ENCODE data around the gene PFN4.

The PFN4 gene

DNA sequence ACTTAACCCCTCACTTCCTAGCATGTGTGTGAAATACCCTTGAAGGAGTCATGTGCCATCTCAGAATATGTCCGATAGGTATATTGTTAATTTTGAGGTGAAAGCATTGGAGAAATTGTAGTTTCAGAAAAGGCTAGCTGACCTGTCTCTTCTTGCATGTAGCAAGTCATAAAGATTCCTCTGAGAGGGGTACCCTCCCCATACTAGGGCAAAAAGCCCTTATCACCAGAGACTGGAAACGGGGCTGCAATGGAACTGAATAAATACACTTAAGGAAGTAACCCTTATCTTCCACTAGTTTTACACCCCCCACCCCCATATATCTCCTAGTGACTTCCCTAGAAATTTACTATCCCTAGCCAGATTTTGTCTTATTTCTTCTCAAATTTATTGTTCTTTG lies 45.3 kb downstream of the PFN4 start:
- DNase-seq (ENCODE audit: low read depth, low spot score), result no peak

DNA sequence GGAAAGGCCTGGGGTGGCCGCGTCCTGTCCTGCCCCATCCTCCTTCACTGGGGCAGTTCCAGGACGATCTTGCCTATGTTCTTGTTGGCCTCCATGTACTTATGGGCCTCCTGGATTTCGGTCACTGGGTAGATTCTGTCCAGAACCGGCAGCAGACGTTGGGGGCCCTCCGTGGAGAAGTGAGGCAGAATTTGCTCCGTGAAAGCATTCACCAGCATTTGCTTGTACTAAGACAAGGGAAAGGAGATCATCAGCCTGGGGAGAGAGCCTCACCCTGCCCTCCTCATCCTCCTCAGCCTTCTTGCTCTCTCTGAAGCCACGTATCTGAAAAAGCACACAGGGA lies 45.6 kb downstream of the PFN4 start:
- no peak for DNase-seq (ENCODE audit: low read depth, low spot score)

DNA sequence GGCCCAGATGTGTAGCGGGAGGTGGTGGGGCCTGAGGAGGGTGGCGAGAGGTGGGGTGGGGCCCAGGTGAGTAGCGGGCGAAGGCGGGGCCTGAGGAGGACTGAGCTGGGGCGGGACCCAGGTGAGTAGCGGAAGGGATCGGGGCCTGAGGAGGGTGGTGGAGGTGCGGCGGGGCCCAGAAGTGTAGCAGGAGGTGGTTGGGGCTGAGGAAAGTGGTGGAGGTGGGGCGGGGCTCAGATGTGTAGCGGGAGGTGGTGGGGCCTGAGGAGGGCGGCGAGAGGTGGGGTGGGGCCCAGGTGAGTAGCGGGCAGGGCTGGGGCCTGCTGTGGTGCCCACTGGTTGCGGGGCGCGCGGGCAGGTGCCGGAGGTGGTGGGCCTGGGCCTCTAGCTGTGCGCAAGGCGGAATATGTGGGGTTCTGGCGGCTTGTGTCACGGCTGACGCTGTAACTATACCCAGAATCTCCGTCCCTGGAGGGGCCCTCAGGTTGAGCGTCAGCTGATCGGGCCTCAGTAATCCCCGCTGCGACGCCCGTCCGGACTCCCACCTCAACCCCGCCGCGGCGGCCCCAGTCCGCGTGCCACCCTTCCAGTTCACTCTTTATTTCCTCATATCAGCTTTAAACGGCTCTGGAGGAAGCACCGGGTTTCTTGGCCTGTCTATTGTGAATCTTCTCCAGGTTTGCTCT lies 46.1 kb downstream of the PFN4 start:
- DNase-seq (ENCODE audit: low read depth, low spot score), result no peak

DNA sequence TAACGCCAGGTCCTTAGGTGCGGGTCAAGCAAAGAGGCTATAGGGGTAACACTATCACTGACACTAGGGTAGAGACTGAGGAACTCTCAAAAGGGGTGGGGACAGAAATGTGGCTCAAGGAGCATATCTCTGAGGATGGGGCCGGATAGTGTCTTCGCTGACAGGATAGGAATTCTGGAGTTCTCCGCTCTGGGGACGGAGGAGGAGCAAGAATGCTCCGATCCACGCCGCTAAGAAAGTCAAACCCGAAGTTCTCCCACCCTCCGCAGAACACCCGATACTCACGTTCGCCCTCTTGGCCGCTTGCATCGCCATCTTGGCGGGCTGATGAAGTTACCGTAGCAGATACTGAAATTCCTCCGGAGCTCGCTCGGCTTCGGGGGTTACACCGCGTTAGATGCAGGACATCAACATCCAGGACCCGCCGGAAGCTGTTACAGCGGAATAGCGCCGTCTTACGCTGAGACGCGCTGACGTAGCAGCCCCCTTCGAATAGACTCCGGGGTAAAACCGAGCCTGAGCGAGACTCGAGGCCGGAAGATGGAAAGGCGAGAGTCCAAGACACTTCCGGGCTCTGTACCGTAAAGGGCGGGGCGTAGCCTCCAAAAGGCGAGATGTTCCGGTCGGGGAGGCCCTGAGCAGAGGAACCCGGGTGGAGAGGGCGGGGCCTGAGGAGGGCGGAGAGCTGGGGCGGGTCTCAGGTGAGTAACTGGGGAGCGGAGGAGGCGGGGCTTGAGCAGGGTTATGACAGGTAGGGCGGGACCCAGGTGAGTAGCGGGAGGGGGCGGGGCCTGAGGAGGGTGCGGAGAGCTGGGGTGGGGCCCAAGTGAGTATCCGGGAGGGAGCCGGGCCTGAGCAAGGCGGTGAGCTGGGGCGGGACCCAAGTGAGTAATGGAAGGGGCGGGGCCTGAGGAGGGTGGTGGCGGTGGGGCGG lies 47.0 kb downstream of the PFN4 start, which contains the start of gene SF3B6:
SF3B6 (minus strand) TSS at position 412 of the 934 bp plus-strand sequence; CDS start at position 315, 97 bp downstream.
- peak; percentile 98 for DNase-seq (ENCODE audit: low read depth, low spot score)

DNA sequence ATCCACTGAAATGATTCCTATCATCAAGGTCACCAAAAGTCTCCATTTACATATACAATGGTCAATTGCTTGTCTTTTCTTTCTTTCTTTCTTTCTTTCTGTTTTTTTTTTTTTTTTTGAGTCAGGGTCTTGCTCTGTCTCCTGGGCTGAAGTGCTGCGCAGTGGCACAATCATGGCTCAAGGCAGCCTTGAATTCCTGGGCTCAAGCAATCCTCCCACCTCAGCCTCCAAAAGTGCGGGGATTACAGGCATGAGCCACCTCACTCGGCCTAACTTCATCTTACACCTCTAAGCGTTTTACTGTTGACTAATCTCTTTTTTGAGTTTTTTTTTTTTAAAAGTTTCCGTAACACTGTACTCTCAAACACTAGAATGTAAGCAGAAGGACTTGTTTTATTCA lies 47.9 kb downstream of the PFN4 start:
- DNase-seq (ENCODE audit: low read depth, low spot score), result no peak

DNA sequence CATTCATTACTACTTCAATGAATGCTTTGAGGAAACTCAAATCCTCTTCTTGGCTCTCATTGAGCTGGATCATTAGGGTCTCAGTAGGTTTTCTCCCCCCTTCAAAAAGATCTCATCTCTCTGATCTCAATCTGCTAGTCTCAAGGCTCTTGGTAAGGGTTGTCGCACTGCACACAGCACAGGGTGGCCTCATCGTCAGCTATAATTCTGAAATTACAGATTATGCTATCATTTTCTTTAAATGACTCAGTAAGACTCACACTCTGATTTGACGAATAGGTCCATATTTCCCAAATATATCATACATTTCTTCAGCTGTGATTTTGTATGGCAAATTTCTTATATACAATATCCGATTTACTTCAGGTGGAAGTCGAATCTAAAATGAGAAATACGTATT lies 49.3 kb downstream of the PFN4 start:
- no peak for DNase-seq (ENCODE audit: low read depth, low spot score)

DNA sequence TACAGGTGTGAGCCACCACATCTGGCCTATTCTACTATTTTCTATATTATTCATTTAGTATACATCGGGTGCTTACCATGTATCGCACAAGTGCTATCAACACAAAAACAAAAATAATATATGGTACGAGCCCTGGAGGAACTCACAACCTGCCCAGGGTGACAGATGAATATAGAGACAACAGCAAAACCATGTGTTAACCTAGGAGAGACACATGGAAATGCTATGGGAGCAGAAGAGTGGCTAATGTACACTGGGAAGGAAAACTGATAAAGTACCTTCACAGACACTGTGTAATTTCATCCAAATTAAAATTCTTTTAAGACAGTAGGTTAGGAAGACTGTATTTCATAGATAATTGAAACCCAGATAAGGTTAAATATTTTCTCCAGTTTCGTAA lies 50.9 kb downstream of the PFN4 start:
- no peak for DNase-seq (ENCODE audit: low read depth, low spot score)

DNA sequence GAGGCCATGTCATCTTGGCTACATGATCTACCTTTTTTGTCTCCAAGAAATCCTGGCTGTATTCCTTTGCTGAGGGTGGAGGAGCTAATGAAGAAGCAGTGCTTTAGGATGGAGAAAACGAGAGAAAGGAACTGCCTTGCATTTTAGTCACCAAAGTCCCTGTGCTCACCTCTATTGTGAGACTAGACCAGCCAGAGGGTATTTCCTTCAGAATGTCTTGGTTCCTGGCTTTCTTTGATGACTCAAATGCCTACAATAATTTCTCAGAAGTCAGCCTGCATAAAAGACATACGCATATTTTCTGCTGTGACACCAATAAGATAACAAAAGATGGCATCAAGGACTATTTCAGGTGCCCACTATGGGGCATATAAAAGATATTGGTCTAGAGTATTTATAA lies 57.8 kb downstream of the PFN4 start:
- no peak for DNase-seq (ENCODE audit: low read depth, low spot score)
